Activated CD8-positive, alpha-beta memory T cell treated with anti-CD3 and anti-CD28 coated beads for 36 hours (primary cell): ENCODE data around the gene GORASP1. TPM values are rescaled to one million over a fixed set of nuclear protein-coding genes. Genes with fewer than 3 reads are reported as not detected.

Source experiments
- CTCF ChIA-PET: fragments of 350-600 bp; sonication (Branson Sonifier 250); formaldehyde crosslinking; loops from one replicate; lab custom pipeline; 2021; ENCODE audit warnings: antibody characterized with exemption; lab: Charles Lee
- POLR2A ChIA-PET: fragments of 350-600 bp; sonication (Branson Sonifier 250); formaldehyde crosslinking; loops from one replicate; lab custom pipeline; 2021; ENCODE audit warnings: antibody characterized with exemption; lab: Charles Lee
- total RNA-seq, 2 experiments: library from RNA; stranded (reverse); gene quantifications; one replicate each; pipeline ENCODE4 v1.2.3, GENCODE V29; 2021

Gene GORASP1
- total RNA-seq, 2 experiments from 2014 or later, result 22.3 to 24.2 TPM

DNA sequence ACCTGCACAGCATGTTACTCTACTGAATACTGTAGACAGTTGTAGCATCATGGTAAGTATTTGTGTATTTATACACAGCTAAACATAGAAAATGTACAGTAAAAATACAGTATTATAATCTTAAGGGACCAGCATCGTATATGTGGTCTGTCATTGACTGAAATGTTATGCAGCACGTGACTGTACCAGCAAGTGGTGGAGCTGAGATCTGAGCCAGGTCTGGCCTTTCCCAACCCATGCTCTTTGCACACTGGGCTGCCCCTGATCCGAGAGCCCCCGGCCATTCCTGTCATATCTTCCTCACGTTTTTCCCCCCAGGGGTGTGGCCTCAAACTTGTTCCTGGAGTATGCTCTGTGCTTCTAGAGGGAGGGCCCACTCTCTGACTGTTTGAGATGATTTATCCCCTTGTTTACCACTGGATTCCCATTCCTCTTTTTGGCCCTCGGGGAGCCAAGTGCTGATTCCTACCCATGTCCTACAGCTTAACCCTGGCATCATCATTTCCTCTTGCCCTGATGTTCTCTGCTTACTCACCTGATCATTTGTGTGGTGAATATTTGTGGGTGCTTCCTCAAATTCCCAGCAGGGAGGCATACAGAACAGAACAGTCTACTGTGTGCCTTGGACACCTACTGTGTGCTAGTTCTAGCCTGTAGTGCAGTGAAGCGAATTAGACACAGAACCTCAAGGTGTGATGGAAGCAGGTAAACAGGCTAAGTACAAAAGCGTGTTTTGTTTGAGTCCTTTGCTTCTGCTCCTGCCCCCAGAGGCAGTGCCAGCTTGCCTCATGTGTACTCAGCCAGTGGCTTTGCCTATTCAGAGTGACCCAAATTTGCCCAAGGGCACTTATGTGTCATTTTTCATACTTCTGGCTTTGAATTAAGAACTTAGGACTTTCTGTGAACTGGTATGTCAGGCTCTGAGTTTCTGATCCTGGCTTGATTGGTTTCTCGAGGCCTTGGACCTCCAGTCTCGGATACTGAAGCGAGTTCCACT, 25.0 kb upstream of the GORASP1 start:
- ChIA-PET POLR2A (no interaction called here), CTCF (interaction anchor here (1.3 kb wide), 1 partner anchor 159 kb away, joined by 3 read pairs; no protein-coding TSS in a partner anchor)

DNA sequence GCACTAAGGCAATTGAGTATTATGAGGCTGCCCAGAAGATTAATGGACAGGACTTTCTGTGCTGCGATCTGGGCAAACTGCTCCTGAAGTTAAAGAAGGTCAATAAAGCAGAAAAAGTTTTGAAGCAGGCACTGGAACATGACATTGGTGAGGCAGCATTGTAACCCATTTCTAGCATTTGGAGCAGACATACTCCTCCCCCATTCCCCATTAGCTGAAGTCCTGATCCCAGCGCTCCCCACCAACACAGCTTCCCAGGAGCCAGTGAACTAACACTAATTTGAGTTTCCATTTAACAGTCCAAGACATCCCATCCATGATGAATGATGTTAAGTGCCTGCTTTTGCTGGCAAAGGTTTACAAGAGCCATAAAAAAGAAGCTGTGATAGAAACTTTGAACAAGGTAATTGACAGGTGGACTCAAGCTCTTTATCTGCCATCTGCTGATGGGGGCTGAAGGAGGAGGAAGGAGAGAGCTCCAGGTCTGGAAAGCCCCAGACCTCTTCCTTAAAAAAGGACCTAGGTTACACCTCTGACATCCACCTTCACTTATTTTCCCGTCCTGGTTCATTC, 23.4 kb upstream of the GORASP1 start:
- CTCF ChIA-PET, result interaction anchor here (1.2 kb wide), 1 partner anchor 11 kb away, joined by 3 read pairs; no protein-coding TSS in a partner anchor
- POLR2A ChIA-PET, result no interaction called here

DNA sequence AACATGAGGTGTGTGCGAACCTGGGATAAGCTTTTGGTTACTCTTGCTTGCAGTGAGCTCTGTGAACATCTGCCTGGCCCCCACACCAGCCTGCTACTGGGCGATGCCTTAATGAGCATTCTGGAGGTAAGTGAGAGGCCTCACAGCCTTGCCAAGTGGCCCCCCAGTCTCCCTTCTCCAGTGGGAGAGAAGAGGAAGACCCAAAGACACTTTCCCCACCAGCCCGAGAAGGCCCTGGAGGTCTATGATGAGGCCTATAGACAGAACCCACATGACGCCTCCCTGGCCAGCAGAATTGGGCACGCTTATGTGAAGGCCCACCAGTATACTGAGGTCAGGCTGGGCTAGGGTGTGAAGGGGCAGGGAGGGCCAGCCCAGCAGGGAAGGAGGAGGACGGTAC, 22.6 kb upstream of the GORASP1 start:
- CTCF ChIA-PET, result interaction anchor here (1.2 kb wide), 1 partner anchor 12 kb away, joined by 3 read pairs; no protein-coding TSS in a partner anchor
- POLR2A ChIA-PET, result no interaction called here

DNA sequence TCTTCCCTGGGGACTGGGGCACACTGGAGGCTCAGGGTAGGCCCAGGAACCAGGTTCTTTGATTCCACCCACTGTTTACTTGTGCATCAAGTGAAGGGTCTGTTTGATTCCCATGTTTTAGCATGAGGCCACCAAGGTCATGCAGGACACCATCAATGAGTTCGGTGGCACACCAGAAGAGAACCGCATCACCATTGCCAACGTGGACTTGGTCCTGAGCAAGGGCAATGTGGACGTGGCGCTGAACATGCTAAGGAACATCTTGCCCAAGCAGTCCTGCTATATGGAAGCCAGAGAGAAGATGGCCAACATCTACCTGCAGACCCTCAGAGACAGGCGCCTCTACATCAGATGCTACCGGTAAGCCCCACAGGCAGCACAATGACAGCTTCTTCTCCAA, 21.5 kb upstream of the GORASP1 start:
- POLR2A ChIA-PET, result no interaction called here
- CTCF ChIA-PET, result no interaction called here

DNA sequence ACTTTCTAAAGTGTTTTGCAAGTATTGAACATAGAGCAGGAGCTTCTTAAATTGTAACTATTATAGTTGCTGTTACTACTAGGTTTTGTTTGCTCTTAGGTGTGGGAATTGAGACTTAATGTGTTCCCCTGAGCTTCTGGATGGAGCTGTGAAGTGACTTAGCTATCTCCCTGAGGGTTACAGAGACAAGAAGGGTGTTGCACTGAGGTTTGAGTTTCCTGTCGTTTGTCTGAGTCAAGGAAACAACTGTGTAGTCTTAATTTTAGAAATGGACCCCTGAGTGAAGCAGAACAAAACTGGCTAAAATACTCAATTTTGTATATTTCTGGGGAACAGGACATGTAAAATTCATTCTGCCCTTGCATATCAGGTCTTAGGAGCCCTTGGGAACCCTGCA, 20.5 kb upstream of the GORASP1 start:
- ChIA-PET POLR2A (no interaction called here), CTCF (interaction anchor here (1.0 to 2.8 kb wide), 5 partner anchors 21 to 164 kb away, joined by 3 to 23 read pairs (median 3); no protein-coding TSS in a partner anchor)

DNA sequence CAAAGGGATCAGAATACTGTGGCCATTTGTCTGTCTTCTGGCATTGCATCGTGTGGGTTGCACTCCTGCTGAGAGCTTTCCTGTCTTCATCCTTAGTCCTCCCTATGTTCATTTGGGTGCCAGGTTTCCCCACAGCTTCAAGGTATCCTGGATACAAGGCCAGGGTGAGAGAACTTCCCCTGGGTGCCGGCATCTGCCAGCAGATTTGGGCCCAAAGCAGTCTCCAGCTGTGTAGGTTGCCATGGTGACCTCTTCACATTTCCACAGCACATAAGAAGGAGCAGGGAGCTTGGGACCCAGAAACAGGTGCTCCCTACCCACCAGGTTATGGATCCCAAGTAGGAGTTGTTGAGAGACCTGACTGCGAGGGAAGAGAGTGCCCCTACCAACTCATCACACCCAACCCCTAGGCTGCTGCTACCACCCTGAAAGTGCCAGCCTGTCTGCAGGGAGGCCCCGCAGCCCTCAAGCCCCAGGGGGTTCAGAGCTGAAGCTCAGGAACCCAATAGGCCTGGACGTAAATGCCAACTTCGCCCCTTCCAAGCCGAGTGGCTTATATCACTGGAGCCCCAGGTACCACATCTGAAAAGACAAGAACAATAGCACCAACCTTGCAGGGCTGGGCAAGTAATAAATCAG, 20.0 kb upstream of the GORASP1 start:
- CTCF ChIA-PET, result interaction anchor here (1.0 to 2.8 kb wide), 8 partner anchors 19 to 235 kb away, joined by 3 to 23 read pairs (median 3); no protein-coding TSS in a partner anchor
- POLR2A ChIA-PET, result no interaction called here

DNA sequence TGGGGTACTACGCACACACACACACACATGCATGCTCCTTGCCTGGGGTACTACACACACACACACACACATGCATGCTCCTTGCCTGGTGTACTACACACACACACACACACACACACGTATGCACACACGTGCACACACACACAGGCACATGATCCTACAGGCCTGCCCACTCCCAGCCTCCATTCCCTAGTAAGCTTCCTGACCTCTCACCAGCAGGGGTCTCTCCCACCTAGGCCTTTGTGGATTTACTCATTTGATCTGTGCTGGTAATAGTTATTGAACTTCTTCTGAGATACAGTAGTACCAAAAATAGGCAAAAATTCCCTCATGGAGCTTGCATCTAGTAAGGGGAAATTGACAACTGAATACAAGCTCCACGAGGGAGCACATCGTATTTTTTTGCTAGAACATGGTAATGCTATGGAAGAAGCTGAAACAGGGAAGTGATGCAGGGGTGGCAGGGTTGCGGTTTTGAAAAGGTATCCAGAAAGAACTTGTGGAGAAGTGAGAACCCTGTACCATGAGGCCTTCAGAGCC, 19.2 kb upstream of the GORASP1 start:
- ChIA-PET POLR2A (no interaction called here), CTCF (interaction anchor here (0.7 to 2.8 kb wide), 8 partner anchors 9 to 235 kb away, joined by 3 to 23 read pairs (median 4); no protein-coding TSS in a partner anchor)

DNA sequence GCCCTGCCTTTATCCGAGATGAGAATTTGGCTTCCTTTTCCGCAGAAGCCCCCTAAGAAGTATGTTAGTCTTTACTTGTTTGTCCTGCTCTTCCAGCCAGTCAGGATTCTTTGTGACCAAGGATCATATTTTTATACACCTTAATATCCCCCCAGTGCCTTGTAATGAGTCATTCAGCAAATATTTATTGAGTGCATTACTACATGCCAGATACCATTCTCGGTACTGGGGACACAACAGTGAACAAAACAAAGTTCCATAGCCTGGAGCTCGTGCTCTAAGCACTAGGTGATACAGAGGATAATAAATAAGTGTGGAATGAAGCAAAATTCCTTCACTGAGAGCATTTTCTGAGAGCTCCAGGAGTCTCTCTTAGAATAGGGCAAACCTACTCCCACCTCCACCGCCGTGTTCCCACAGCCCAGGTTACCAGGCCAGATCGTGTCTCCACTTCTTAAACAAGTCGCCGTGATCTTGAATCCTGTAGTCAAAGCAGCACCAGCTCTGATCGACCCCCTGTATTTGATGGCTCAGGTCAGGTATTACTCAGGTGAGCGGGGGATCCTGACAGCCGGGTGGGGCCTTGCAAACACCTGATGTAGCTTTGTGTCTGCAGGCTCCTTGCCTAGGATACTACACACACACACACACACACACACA, 18.5 kb upstream of the GORASP1 start:
- POLR2A ChIA-PET, result no interaction called here
- CTCF ChIA-PET, result interaction anchor here (0.7 to 2.8 kb wide), 6 partner anchors 8 to 166 kb away, joined by 3 to 23 read pairs (median 4); no protein-coding TSS in a partner anchor

DNA sequence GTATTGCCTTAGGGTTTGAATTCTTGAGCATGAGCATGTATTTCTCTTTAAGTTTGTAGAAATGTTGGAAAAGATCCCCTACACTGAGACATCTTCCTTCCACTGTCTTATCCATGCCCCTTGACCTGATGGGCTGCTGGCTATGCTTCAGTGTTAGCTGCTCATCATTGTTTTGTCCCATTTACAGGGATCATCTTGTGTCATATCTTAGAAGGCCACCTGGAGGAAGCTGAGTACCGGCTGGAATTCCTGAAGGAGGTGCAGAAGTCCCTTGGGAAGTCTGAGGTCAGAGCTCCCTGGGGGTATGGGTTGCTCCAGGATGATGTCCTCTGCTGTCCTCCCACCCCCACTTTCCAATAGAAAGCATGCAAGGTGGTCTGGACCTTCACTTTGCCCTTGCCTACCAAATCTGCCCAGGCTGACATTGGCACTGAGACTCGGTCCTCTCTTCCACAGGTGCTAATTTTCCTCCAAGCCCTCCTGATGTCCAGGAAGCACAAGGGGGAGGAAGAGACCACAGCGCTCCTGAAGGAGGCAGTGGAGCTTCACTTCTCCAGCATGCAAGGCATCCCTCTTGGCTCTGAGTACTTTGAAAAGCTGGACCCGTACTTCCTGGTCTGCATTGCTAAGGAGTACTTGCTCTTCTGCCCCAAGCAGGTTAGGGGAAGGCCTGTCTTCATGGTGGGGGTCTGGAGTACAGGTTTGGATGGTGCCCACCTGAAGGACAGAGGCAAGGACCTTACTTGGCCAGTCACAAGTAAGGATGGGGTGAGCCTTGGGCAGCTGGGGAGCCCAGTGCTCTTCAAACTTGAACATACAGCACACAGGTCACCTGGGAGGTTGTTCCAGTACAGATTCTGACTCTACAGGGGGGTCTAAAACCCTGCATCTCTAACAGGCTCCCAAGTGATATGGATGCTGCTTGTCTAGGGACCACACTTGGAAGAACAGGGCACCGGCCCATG, 17.7 kb upstream of the GORASP1 start:
- ChIA-PET CTCF (interaction anchor here (2.0 kb wide), 1 partner anchor 163 kb away, joined by 7 read pairs; no protein-coding TSS in a partner anchor), POLR2A (no interaction called here)

DNA sequence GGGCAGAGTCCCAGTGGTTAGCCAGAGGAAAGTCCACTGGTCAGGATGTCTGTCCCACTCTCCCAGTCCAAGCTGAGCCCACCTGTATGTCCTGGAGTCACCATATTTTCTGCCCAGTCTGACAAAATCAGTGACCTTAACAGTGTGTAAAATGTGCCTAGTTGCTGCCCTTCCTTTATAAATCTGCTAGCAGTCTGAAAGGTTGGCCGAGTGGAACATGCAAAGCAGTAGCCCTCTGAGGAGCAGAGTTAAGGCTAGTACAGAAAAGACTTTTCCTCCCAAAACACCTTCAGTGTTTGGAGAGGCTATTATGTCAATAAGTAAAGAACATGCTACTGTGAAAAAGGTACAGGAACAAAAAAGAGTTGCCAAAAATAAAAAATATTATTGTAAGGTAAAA, 15.4 kb upstream of the GORASP1 start:
- ChIA-PET POLR2A (no interaction called here), CTCF (no interaction called here)

DNA sequence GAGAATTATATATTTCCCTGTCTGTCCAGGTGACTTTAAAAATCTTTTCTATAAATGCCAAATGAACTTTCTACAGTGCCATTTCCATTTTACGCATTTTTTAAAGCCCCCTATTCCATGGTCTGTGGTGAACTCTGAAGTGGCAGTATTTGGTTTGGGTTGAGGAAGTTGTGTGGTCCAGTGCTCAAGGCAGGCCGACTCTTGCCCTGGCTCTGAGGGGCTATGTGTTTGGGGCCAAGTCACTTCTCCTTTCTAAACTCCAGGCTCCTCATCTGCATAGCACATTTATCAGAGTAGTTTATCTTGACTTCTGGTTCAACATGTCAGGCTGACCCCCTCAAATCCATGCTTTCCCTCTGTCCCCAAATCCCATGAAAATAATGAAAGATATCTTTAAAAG, 14.2 kb upstream of the GORASP1 start:
- CTCF ChIA-PET, result interaction anchor here (0.9 kb wide), 1 partner anchor 27 kb away, joined by 3 read pairs; no protein-coding TSS in a partner anchor

DNA sequence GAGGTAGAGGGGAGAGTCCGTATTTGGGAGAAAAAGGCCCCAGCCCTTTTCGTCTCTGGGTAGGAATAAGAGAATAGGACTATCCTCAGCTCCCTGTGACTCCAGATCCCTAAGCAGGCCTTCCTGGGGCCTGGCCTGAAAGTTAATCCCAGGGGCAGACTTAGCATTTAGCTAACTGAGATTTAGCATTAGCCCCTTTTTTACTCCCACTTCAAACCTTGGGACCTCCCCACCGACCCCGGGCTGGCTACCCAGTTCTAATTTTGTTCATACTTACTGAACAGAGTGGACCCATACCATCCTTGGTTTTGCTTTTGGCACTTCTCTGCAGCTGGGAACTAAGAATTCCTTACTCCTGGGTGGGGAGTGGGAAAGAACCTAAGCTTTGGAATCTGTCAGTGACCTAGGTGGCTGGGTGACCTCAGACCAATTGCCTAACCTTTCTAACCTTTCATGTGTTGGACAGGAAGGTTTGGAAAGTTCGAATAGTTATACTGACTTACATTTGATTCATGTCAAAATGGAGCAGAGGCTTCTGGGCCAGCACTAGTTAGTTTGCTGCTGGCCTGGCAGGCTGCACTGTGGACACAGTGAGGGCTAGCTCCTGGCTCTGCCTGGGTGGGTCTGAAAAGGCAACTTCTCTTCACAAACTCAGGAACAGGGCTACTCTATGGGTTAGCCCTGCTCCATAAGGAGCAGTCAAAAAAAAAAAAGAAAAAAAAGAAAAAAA, 11.7 kb upstream of the GORASP1 start:
- POLR2A ChIA-PET, result no interaction called here
- CTCF ChIA-PET, result interaction anchor here (1.1 kb wide), 1 partner anchor 169 kb away, joined by 3 read pairs; no protein-coding TSS in a partner anchor

More for the DNA sequence above, 14.2 kb upstream of the GORASP1 start:
- POLR2A ChIA-PET, result no interaction called here

DNA sequence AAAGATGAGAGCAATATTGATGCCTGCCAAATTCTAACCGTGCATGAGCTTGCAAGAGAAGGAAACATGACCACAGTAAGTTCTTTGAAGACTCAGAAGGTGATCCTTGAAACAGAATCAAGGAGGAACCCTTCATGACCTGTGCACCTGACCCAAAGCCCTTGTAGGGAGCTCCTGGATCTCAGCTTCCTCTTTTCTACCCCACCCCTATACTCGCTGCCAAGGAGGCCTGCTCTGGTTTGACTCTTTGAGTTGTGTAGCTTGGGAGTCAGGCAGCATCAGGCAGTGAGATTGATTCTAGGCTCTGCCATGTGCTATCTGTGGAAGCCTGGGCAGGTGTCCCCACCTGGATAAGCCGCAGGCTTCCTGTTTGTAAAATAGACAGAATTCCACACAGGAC, 10.7 kb upstream of the GORASP1 start:
- CTCF ChIA-PET, result interaction anchor here (0.6 to 1.1 kb wide), 3 partner anchors 8 to 288 kb away, joined by 3 to 4 read pairs (median 3); no protein-coding TSS in a partner anchor
- POLR2A ChIA-PET, result interaction anchor here (0.6 kb wide), 1 partner anchor 29 kb away, joined by 3 read pairs; no protein-coding TSS in a partner anchor

DNA sequence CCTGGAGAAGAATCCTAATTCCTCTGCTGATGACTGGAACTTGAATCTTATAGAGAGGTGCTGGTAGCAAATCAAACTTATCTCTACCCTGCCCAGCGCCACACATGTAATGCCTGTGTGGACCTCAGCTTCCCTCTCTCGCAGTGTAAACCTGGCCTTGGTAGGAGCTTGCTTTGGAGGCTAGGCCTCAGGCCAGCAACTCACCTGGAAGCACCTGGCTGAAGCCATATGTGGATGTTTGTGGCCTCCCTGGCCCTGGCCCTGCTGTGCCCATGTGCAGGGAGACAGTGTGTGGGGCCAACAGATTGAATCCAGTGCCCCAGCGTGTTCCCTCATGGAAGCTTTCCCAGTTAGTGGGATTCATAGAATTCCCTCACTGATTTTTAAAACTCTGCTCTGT, 8.4 kb upstream of the GORASP1 start:
- ChIA-PET POLR2A (no interaction called here), CTCF (interaction anchor here (0.8 kb wide), 1 partner anchor 173 kb away, joined by 3 read pairs; no protein-coding TSS in a partner anchor)

DNA sequence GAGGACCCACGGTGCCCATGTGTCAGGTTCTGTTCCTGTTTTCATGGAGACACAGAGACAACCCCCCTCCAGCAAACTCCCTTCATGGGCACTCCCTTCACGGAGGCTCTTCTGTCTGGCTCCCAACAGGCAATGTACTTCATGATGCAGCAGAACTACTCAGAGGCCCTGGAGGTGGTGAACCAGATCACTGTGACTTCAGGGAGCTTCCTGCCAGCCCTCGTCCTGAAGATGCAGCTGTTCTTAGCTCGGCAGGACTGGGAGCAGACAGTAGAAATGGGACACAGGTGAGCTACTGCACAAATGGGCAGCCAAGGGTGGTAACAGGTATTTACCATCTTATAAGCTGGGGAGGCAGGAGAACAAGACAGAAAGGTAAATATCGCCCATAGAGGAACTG, 7.0 kb upstream of the GORASP1 start:
- POLR2A ChIA-PET, result no interaction called here
- CTCF ChIA-PET, result interaction anchor here (0.6 kb wide), 1 partner anchor 268 kb away, joined by 3 read pairs; no protein-coding TSS in a partner anchor

DNA sequence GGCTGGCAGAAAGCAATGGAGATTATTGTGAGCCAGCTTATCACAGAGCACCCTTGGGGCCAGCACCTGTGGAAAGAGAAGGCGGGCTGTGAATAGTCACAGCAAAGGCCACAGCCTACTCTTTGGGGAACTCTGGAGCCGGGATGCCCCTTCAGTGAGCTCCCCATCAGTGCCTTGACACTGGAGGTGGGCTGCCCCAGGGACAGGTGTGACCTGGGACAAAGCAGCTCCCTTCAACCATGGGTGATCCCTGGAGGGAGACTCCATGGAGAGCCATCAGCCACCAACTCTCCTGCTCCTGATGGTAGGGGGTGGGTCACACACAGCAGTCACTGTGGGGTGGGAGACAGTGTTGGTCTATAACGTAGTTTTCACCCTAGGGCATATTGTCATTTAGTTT, 5.9 kb upstream of the GORASP1 start:
- ChIA-PET CTCF (no interaction called here), POLR2A (no interaction called here)
